ENCODE results near the gene CDCP2.
"Not testable (repeated sequence)": the region's sequence is repeated elsewhere in the genome, so short reads cannot be mapped to it uniquely, and the experiment has no call there.

CDCP2 gene

GRCh38 chr1:54105736-54106269 is 47.0 kb downstream of the CDCP2 start:
- no peaks in the 10 kb centered on the region for H3K9me3 ChIP-seq (ENCODE audit: insufficient read depth, low read length)

GRCh38 chr1:54105080-54105479 is 47.7 kb downstream of the CDCP2 start:
- Histone ChIP-seq H3K4me1 (ENCODE audit: insufficient read depth, insufficient read length) (no peaks in the 10 kb centered on the region), H3K9ac (ENCODE audit: insufficient read length, low read depth) (no peak overlapping the region), H3K9me3 (ENCODE audit: insufficient read depth, low read length) (no peaks in the 10 kb centered on the region), H3K27me3 (ENCODE audit: insufficient read depth, insufficient read length) (no peaks in the 10 kb centered on the region), H3K36me3 (ENCODE audit: insufficient read depth, insufficient read length, low read length) (peaks cover 6% of the 10 kb centered on the region), H3K4me3 (ENCODE audit: insufficient read length, low read depth) (no peak overlapping the region)
- no peak for DNase-seq (ENCODE audit: low read depth, low spot score)
- TF ChIP-seq ZNF274 (IDR thresholded peaks at IDR 0.05; ENCODE audit: low read depth, low read length) (no peak), SUZ12 (IDR thresholded peaks at IDR 0.05; ENCODE audit: extremely low read depth, insufficient read depth, insufficient read length) (no peak), YY1 (IDR thresholded peaks at IDR 0.05; ENCODE audit: insufficient read depth, insufficient read length) (no peak)

More at GRCh38 chr1:54105736-54106269, 47.0 kb downstream of the CDCP2 start:
- H3K9ac ChIP-seq (ENCODE audit: insufficient read length, low read depth): no peak overlapping the region
- no peak for DNase-seq (ENCODE audit: low read depth, low spot score)
- no peaks in the 10 kb centered on the region for H3K27me3 ChIP-seq (ENCODE audit: insufficient read depth, insufficient read length)
- peaks cover 6% of the 10 kb centered on the region for H3K36me3 ChIP-seq (ENCODE audit: insufficient read depth, insufficient read length, low read length)
- H3K4me1 ChIP-seq (ENCODE audit: insufficient read depth, insufficient read length): no peaks in the 10 kb centered on the region
- TF ChIP-seq YY1 (IDR thresholded peaks at IDR 0.05; ENCODE audit: insufficient read depth, insufficient read length) (no peak), SUZ12 (IDR thresholded peaks at IDR 0.05; ENCODE audit: extremely low read depth, insufficient read depth, insufficient read length) (no peak), ZNF274 (IDR thresholded peaks at IDR 0.05; ENCODE audit: low read depth, low read length) (no peak)
- H3K4me3 ChIP-seq (ENCODE audit: insufficient read length, low read depth): no peak overlapping the region

- H3K9me3 ChIP-seq (ENCODE audit: insufficient read depth, low read length); H3K27me3 ChIP-seq (ENCODE audit: insufficient read depth, insufficient read length); H3K4me1 ChIP-seq (ENCODE audit: insufficient read depth, insufficient read length); DNase-seq (ENCODE audit: low read depth, low spot score); H3K9ac ChIP-seq (ENCODE audit: insufficient read length, low read depth); H3K36me3 ChIP-seq (ENCODE audit: insufficient read depth, insufficient read length, low read length); H3K4me3 ChIP-seq (ENCODE audit: insufficient read length, low read depth): not testable (repeated sequence)
These were observed 48.2 kb downstream of the CDCP2 start for GRCh38 chr1:54104613-54105012.

GRCh38 chr1:54103414-54103813 is 49.4 kb downstream of the CDCP2 start:
- no peaks in the 10 kb centered on the region for H3K4me1 ChIP-seq (ENCODE audit: insufficient read depth, insufficient read length)
- H3K9me3 ChIP-seq (ENCODE audit: insufficient read depth, low read length): no peaks in the 10 kb centered on the region
- H3K36me3 ChIP-seq (ENCODE audit: insufficient read depth, insufficient read length, low read length): peaks cover 6% of the 10 kb centered on the region
- no peak for TF ChIP-seq YY1 (IDR thresholded peaks at IDR 0.05; ENCODE audit: insufficient read depth, insufficient read length)
- no peak for TF ChIP-seq ZNF274 (IDR thresholded peaks at IDR 0.05; ENCODE audit: low read depth, low read length)
- TF ChIP-seq SUZ12 (IDR thresholded peaks at IDR 0.05; ENCODE audit: extremely low read depth, insufficient read depth, insufficient read length): no peak
- no peak for DNase-seq (ENCODE audit: low read depth, low spot score)
- H3K4me3 ChIP-seq (ENCODE audit: insufficient read length, low read depth): no peak overlapping the region
- no peaks in the 10 kb centered on the region for H3K27me3 ChIP-seq (ENCODE audit: insufficient read depth, insufficient read length)
- no peak overlapping the region for H3K9ac ChIP-seq (ENCODE audit: insufficient read length, low read depth)

GRCh38 chr1:54100500-54100899 is 52.3 kb downstream of the CDCP2 start:
- Histone ChIP-seq H3K36me3 (ENCODE audit: insufficient read depth, insufficient read length, low read length) (peaks cover 17% of the 10 kb centered on the region), H3K9me3 (ENCODE audit: insufficient read depth, low read length) (no peaks in the 10 kb centered on the region), H3K4me1 (ENCODE audit: insufficient read depth, insufficient read length) (no peaks in the 10 kb centered on the region), H3K9ac (ENCODE audit: insufficient read length, low read depth) (no peak overlapping the region), H3K27me3 (ENCODE audit: insufficient read depth, insufficient read length) (no peaks in the 10 kb centered on the region), H3K4me3 (ENCODE audit: insufficient read length, low read depth) (no peak overlapping the region)
- no peak for DNase-seq (ENCODE audit: low read depth, low spot score)
- no peak for TF ChIP-seq YY1 (IDR thresholded peaks at IDR 0.05; ENCODE audit: insufficient read depth, insufficient read length)
- no peak for TF ChIP-seq ZNF274 (IDR thresholded peaks at IDR 0.05; ENCODE audit: low read depth, low read length)
- TF ChIP-seq SUZ12 (IDR thresholded peaks at IDR 0.05; ENCODE audit: extremely low read depth, insufficient read depth, insufficient read length): no peak

- TF ChIP-seq YY1 (IDR thresholded peaks at IDR 0.05; ENCODE audit: insufficient read depth, insufficient read length) (no peak), ZNF274 (IDR thresholded peaks at IDR 0.05; ENCODE audit: low read depth, low read length) (no peak), SUZ12 (IDR thresholded peaks at IDR 0.05; ENCODE audit: extremely low read depth, insufficient read depth, insufficient read length) (no peak)
- Histone ChIP-seq H3K4me1 (ENCODE audit: insufficient read depth, insufficient read length) (no peaks in the 10 kb centered on the region), H3K4me3 (ENCODE audit: insufficient read length, low read depth) (no peak overlapping the region), H3K9ac (ENCODE audit: insufficient read length, low read depth) (no peak overlapping the region), H3K27me3 (ENCODE audit: insufficient read depth, insufficient read length) (no peaks in the 10 kb centered on the region), H3K36me3 (ENCODE audit: insufficient read depth, insufficient read length, low read length) (peaks cover 17% of the 10 kb centered on the region), H3K9me3 (ENCODE audit: insufficient read depth, low read length) (no peaks in the 10 kb centered on the region)
- DNase-seq (ENCODE audit: low read depth, low spot score): no peak
These were observed 53.7 kb downstream of the CDCP2 start for GRCh38 chr1:54099061-54099610.

- H3K4me3 ChIP-seq (ENCODE audit: insufficient read length, low read depth): no peak overlapping the region
- no peaks in the 10 kb centered on the region for H3K4me1 ChIP-seq (ENCODE audit: insufficient read depth, insufficient read length)
- no peak for DNase-seq (ENCODE audit: low read depth, low spot score)
- H3K36me3 ChIP-seq (ENCODE audit: insufficient read depth, insufficient read length, low read length): peaks cover 14% of the 10 kb centered on the region
- no peak overlapping the region for H3K9ac ChIP-seq (ENCODE audit: insufficient read length, low read depth)
- no peaks in the 10 kb centered on the region for H3K9me3 ChIP-seq (ENCODE audit: insufficient read depth, low read length)
- no peak for TF ChIP-seq YY1 (IDR thresholded peaks at IDR 0.05; ENCODE audit: insufficient read depth, insufficient read length)
- TF ChIP-seq SUZ12 (IDR thresholded peaks at IDR 0.05; ENCODE audit: extremely low read depth, insufficient read depth, insufficient read length): no peak
- no peak for TF ChIP-seq ZNF274 (IDR thresholded peaks at IDR 0.05; ENCODE audit: low read depth, low read length)
- H3K27me3 ChIP-seq (ENCODE audit: insufficient read depth, insufficient read length): no peaks in the 10 kb centered on the region
These were observed 55.9 kb downstream of the CDCP2 start for GRCh38 chr1:54096877-54097240.

All from NT2/D1 (cell line).